Measurements from ENCODE around the gene STX12.
"Not testable (repeated sequence)": the region's sequence is repeated elsewhere in the genome, so short reads cannot be mapped to it uniquely, and the experiment has no call there.

The STX12 gene

GRCh38 chr1:27831568-27832410, 58.8 kb downstream of the STX12 start:
- no peak for DNase-seq

- DNase-seq: no peak
These were observed 59.7 kb downstream of the STX12 start for GRCh38 chr1:27832762-27833161.

- no peak for DNase-seq
These were observed 60.5 kb downstream of the STX12 start for GRCh38 chr1:27833470-27833869.

GRCh38 chr1:27835046-27835445, 62.0 kb downstream of the STX12 start:
- DNase-seq: no peak

- DNase-seq: no peak
These were observed 62.5 kb downstream of the STX12 start for GRCh38 chr1:27835501-27835900.

GRCh38 chr1:27849951-27850350, 76.9 kb downstream of the STX12 start:
- DNase-seq: no peak

- DNase-seq: no peak
These were observed 82.1 kb downstream of the STX12 start for GRCh38 chr1:27855085-27855484.

- no peak for DNase-seq
These were observed 83.7 kb downstream of the STX12 start for GRCh38 chr1:27856561-27857343.

- DNase-seq: not testable (repeated sequence)
These were observed 84.5 kb downstream of the STX12 start for GRCh38 chr1:27857552-27857951.

- DNase-seq: peak; percentile 72
These were observed 85.3 kb downstream of the STX12 start for GRCh38 chr1:27858072-27858948.

GRCh38 chr1:27858949-27859576, 86.0 kb downstream of the STX12 start:
- no peak for DNase-seq

GRCh38 chr1:27861436-27861835, 88.4 kb downstream of the STX12 start:
- DNase-seq: no peak

- DNase-seq: no peak
These were observed 89.0 kb downstream of the STX12 start for GRCh38 chr1:27862004-27862403.

- no peak for DNase-seq
These were observed 89.9 kb downstream of the STX12 start for GRCh38 chr1:27862671-27863537.

GRCh38 chr1:27863538-27863915, 90.5 kb downstream of the STX12 start:
- no peak for DNase-seq

GRCh38 chr1:27864264-27864895, 91.4 kb downstream of the STX12 start:
- no peak for DNase-seq

GRCh38 chr1:27865821-27866220, 92.8 kb downstream of the STX12 start:
- no peak for DNase-seq

- no peak for DNase-seq
These were observed 95.5 kb downstream of the STX12 start for GRCh38 chr1:27868556-27868931.

GRCh38 chr1:27868932-27869718, 96.1 kb downstream of the STX12 start:
- DNase-seq: no peak

GRCh38 chr1:27869719-27870085, 96.7 kb downstream of the STX12 start:
- DNase-seq: no peak

Data from NCI-H2227 treated with DMSO at 0.1 percent for 48 hours (cell line).